SK-N-SH (cell line): ENCODE data around the gene DOCK10. TPM values are rescaled to one million over a fixed set of nuclear protein-coding genes. Genes with fewer than 3 reads are reported as not detected.

Source experiments
- CTCF ChIA-PET: fragments of 300-600, 350-600 bp; formaldehyde crosslinking; extraction: SDS; loops from one replicate; lab custom pipeline; 2021; lab: Yijun Ruan, JAX
- POLR2A ChIA-PET: fragments of 350-600 bp; sonication (Branson Sonifier 250); formaldehyde crosslinking; extraction: SDS; loops from one replicate; lab custom pipeline; 2020; ENCODE audit warnings: antibody characterized with exemption, inconsistent platforms; lab: Yijun Ruan, JAX
- DNase-seq: peaks from one replicate; pipeline ENCODE4 v3.0.0; 2012
- H2AFZ ChIP-seq: fragments of 200-600 bp; sonication (generic); 2 replicates; pipeline ENCODE4 v1.8.1; 2016; ENCODE audit warnings: antibody characterized with exemption, mild to moderate bottlenecking, low read depth
- H3F3A ChIP-seq: fragments of 200-600 bp; sonication (generic); replicated peaks from 2 replicates; pipeline ENCODE3; 2016; ENCODE audit warnings: antibody characterized with exemption, mild to moderate bottlenecking; ENCODE audit not compliant: insufficient read depth
- H3K27ac ChIP-seq, 2 experiments: fragments of 200-500 bp in 1 of 2; fragments of 200-600 bp in 1 of 2; sonication (Bioruptor generic) in 1 of 2; sonication (generic), shearing (Covaris generic) in 1 of 2; 2 replicates each; pipeline versions ENCODE4 v1.5.1 to v1.6.1; 2014 to 2016; ENCODE audit warnings: low read depth in 2 of 2, inconsistent platforms in 1 of 2, low read length in 1 of 2, mild to moderate bottlenecking in 1 of 2, mixed read lengths in 1 of 2
- H3K27me3 ChIP-seq: fragments of 200-600 bp; sonication (generic), shearing (Covaris generic); 2 replicates; pipeline ENCODE4 v1.6.1; 2016; ENCODE audit warnings: mixed run types; ENCODE audit not compliant: insufficient read depth
- H3K36me3 ChIP-seq, 2 experiments: fragments of 200-500 bp in 1 of 2; fragments of 200-600 bp in 1 of 2; sonication (Bioruptor generic) in 1 of 2; sonication (generic) in 1 of 2; replicated peaks in 1 of 2; 2 replicates each; pipeline versions ENCODE3 to v1.5.1; 2014 to 2016; ENCODE audit warnings: low read length in 1 of 2, mild to moderate bottlenecking in 1 of 2; ENCODE audit not compliant: insufficient read depth in 2 of 2, control insufficient read depth in 1 of 2
- H3K4me1 ChIP-seq, 2 experiments: fragments of 200-500 bp in 1 of 2; fragments of 200-600 bp in 1 of 2; sonication (Bioruptor generic) in 1 of 2; sonication (generic), shearing (Covaris generic) in 1 of 2; 2 replicates each; pipeline versions ENCODE4 v1.5.1 to v1.6.1; 2014 to 2016; ENCODE audit warnings: low read depth in 1 of 2, low read length in 1 of 2, mixed run types in 1 of 2; ENCODE audit not compliant: insufficient read depth in 2 of 2, control insufficient read depth in 1 of 2
- H3K4me2 ChIP-seq: fragments of 200-600 bp; sonication (generic), shearing (Covaris generic); 2 replicates; pipeline ENCODE4 v1.6.1; 2017; ENCODE audit warnings: mixed run types
- H3K4me3 ChIP-seq, 2 experiments: fragments of 200-500 bp in 1 of 2; fragments of 200-600 bp in 1 of 2; sonication (Bioruptor generic) in 1 of 2; sonication (generic), shearing (Covaris generic) in 1 of 2; 2 replicates each; pipeline versions ENCODE4 v1.5.1 to v1.8.1; 2014 to 2016; ENCODE audit warnings: low read depth in 2 of 2, inconsistent platforms in 1 of 2, low read length in 1 of 2, mild to moderate bottlenecking in 1 of 2, mixed read lengths in 1 of 2, moderate library complexity in 1 of 2
- H3K79me2 ChIP-seq: fragments of 200-600 bp; sonication (generic); 2 replicates; pipeline ENCODE4 v1.8.1; 2017; ENCODE audit warnings: mild to moderate bottlenecking; ENCODE audit not compliant: insufficient read depth
- H3K9ac ChIP-seq: fragments of 200-600 bp; sonication (generic); 2 replicates; pipeline ENCODE4 v1.6.1; 2017; ENCODE audit warnings: mixed run types
- H3K9me2 ChIP-seq: fragments of 200-600 bp; sonication (generic); 2 replicates; pipeline ENCODE4 v1.6.1; 2017; ENCODE audit warnings: mixed run types
- H3K9me3 ChIP-seq: fragments of 200-600 bp; sonication (generic); 2 replicates; pipeline ENCODE4 v1.6.1; 2017; ENCODE audit warnings: mixed run types, mild to moderate bottlenecking, moderate library complexity
- H4K20me1 ChIP-seq: fragments of 200-600 bp; sonication (generic); 2 replicates; pipeline ENCODE4 v1.6.1; 2017; ENCODE audit warnings: mild to moderate bottlenecking, mixed run types; ENCODE audit not compliant: insufficient read depth
- CHD2 ChIP-seq: fragments of 150-350 bp; IDR thresholded peaks from 2 replicates; pipeline ENCODE4 v1.6.1; 2018; ENCODE audit warnings: low read length; ENCODE audit not compliant: partially characterized antibody
- FOXJ3 ChIP-seq: sonication (generic); formaldehyde crosslinking; IDR thresholded peaks from 2 replicates; pipeline ENCODE4 v1.5.1; 2020; ENCODE audit warnings: mild to moderate bottlenecking, missing genetic modification reagents
- GATA2 ChIP-seq: sonication (generic); formaldehyde crosslinking; IDR thresholded peaks from 2 replicates; pipeline ENCODE4 v1.5.0; 2020; ENCODE audit warnings: mild to moderate bottlenecking, missing genetic modification reagents
- JUND ChIP-seq: IDR thresholded peaks from 2 replicates; pipeline ENCODE4 v1.4.0; 2012
- NRF1 ChIP-seq: IDR thresholded peaks from 2 replicates; pipeline ENCODE4 v1.6.1; 2012; ENCODE audit warnings: low read depth, mild to moderate bottlenecking, low read length
- POLR2AphosphoS5 ChIP-seq: IDR thresholded peaks from 2 replicates; pipeline ENCODE4 v1.6.1; 2012; ENCODE audit warnings: low read depth, low read length
- RAD21 ChIP-seq: IDR thresholded peaks from 2 replicates; pipeline ENCODE4 v1.6.1; 2012; ENCODE audit warnings: mild to moderate bottlenecking, low read length
- RCOR1 ChIP-seq: fragments of 150-350 bp; IDR thresholded peaks from 2 replicates; pipeline ENCODE4 v1.6.1; 2017; ENCODE audit warnings: antibody characterized with exemption, low read length
- RXRA ChIP-seq: IDR thresholded peaks from 2 replicates; pipeline ENCODE4 v1.4.0; 2012; ENCODE audit warnings: low read depth, mild to moderate bottlenecking, borderline replicate concordance
- SMC3 ChIP-seq: IDR thresholded peaks from 2 replicates; pipeline ENCODE4 v1.6.1; 2012; ENCODE audit warnings: low read depth, low read length, improper control_type of control experiment
- TAF1 ChIP-seq: IDR thresholded peaks from 2 replicates; pipeline ENCODE4 v1.6.1; 2012; ENCODE audit warnings: low read depth, mild to moderate bottlenecking, low read length, moderate library complexity, borderline replicate concordance
- WGBS: methylation state at CpG from one replicate; pipeline ENCODE4 v1.1.6; 2017; ENCODE audit warnings: low lambda C conversion rate; 5-methylcytosine and 5-hydroxymethylcytosine counted together
- polyA plus RNA-seq, 3 experiments: library from polyadenylated mRNA; depleted of rRNA; stranded (reverse); fragments of >200 nt; gene quantifications; 2 replicates each; pipeline ENCODE4 v1.2.3, GENCODE V29; 2012
- TF ChIP-seq, protein P1 (sequence below): fragments of 150-350 bp; IDR thresholded peaks from 2 replicates; pipeline ENCODE4 v1.6.1; 2017; ENCODE audit warnings: antibody characterized with exemption, low read length, low read depth, borderline replicate concordance
- TF ChIP-seq, protein P2 (sequence below): fragments of 200-600 bp; sonication (generic); IDR thresholded peaks from 2 replicates; pipeline ENCODE4 v1.6.1; 2017; ENCODE audit warnings: antibody characterized with exemption, mild to moderate bottlenecking, moderate library complexity

The DOCK10 gene
- polyA plus RNA-seq, 1 of the 3 experiments (the other 2 are of a cell fraction) = 24.1 TPM

DNA sequence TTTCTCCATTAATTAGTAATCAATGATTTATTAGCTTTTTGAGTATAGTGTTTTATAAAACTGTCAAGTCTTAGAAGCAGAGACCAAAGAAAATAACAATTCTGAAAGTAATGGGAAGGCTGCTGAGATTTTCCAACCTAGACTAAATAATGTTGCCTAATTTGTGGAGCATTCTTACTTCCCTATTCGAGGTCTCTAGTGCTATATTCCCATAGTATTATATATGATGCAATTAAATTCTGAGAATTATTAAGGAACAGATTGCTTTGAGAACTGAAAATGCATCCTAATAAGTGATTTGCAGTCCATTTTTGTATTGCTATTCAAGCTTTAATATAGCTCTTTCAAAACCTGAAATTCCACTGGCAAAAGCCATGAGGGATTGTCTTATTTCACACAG, 27.7 kb upstream of the DOCK10 start:
- CTCF ChIA-PET = interaction anchor here (0.7 kb wide), 1 partner anchor 67 kb away, joined by 3 read pairs; no protein-coding TSS in a partner anchor
- TF ChIP-seq RAD21 = no peak
- no peak for TF ChIP-seq GATA2
- no peak for TF ChIP-seq POLR2AphosphoS5
- TF ChIP-seq FOXJ3 (CRISPR knock-in tag) = no peak
- no peak for TF ChIP-seq RCOR1
- WGBS = 9% methylated on average over 1 of the region's 1 CpG

DNA sequence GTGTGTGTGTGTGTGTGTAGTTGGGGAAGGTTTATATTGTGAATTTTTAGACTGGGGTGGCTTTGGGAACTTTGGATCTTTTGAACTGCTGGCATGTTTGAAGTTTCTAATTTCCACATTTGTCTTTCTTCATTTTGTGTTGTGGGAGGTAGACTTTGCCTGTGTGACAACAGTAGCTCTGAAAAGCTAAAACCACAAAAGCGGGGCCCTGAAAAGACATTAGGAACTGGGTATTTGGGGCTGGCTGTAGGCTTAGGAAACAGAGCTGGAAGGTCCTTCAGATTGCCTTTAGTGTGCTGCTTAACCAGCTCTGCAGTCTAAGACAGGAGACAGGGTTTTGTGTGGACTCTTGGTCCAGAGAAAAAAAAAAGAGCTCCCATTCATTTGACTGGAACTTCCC, 27.2 kb upstream of the DOCK10 start:
- POLR2A ChIA-PET = no interaction called here
- CTCF ChIA-PET = interaction anchor here (0.7 kb wide), 1 partner anchor 67 kb away, joined by 3 read pairs; no protein-coding TSS in a partner anchor
- H3K27me3 ChIP-seq = no peaks in the 10 kb centered on the region

More for the DNA sequence above, 27.7 kb upstream of the DOCK10 start:
- no peak overlapping the region for H3K27ac ChIP-seq
- H3K79me2 ChIP-seq = no peaks in the 10 kb centered on the region
- POLR2A ChIA-PET = no interaction called here
- no peak overlapping the region for H3K4me3 ChIP-seq
- peaks cover 0 to 1% of the 10 kb centered on the region in 2 experiments; a peak in 1 of 4 replicates for H3K4me1 ChIP-seq
- H4K20me1 ChIP-seq = no peaks in the 10 kb centered on the region
- no peak overlapping the region for H3K9ac ChIP-seq
- no peaks in the 10 kb centered on the region for H3K9me3 ChIP-seq
- H3K36me3 ChIP-seq = no peaks in the 10 kb centered on the region
- H3F3A ChIP-seq = no peaks in the 10 kb centered on the region
- H3K9me2 ChIP-seq = no peaks in the 10 kb centered on the region
- no peaks in the 10 kb centered on the region for H3K27me3 ChIP-seq
- no peak overlapping the region for H3K4me2 ChIP-seq
- H2AFZ ChIP-seq = no peak overlapping the region
- DNase-seq = no peak

DNA sequence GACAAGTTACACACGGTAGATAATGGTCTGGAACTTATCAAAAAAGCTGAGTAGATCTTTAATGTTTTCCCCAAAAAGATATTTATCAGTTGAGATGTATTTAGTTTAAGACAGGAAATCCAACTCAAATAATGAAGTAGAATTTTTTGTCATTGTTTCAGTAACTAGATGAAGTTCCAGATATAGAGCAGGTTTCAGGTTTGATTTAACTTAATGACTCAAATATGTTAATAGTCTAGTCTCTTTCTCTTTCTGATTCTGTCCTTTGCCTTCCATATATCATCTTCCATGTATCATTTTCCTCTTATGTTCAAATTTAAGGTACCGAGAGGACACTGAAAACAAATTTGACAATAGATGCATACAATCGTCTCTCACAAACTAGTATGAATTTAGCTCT, 23.6 kb upstream of the DOCK10 start:
- no peak overlapping the region for H3K9ac ChIP-seq
- H3K9me3 ChIP-seq = no peaks in the 10 kb centered on the region
- H3K4me3 ChIP-seq = no peak overlapping the region
- CTCF ChIA-PET = no interaction called here
- H2AFZ ChIP-seq = no peak overlapping the region
- no peaks in the 10 kb centered on the region for H3K36me3 ChIP-seq
- H3F3A ChIP-seq = no peaks in the 10 kb centered on the region
- no peaks in the 10 kb centered on the region for H3K79me2 ChIP-seq
- H3K4me1 ChIP-seq = no peaks in the 10 kb centered on the region
- TF ChIP-seq, protein P1, sequence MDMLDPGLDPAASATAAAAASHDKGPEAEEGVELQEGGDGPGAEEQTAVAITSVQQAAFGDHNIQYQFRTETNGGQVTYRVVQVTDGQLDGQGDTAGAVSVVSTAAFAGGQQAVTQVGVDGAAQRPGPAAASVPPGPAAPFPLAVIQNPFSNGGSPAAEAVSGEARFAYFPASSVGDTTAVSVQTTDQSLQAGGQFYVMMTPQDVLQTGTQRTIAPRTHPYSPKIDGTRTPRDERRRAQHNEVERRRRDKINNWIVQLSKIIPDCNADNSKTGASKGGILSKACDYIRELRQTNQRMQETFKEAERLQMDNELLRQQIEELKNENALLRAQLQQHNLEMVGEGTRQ = no peak
- H3K9me2 ChIP-seq = 0 out of 2 replicates have a peak, but pooled peaks cover 5% of the 10 kb centered on the region
- no peak overlapping the region for H3K4me2 ChIP-seq
- H3K27me3 ChIP-seq = no peaks in the 10 kb centered on the region
- no peaks in the 10 kb centered on the region for H4K20me1 ChIP-seq
- H3K27ac ChIP-seq = no peak overlapping the region
- POLR2A ChIA-PET = no interaction called here
- no peak for DNase-seq
- 60% methylated on average over 3 of the region's 3 CpGs for WGBS

More for the DNA sequence above, 27.2 kb upstream of the DOCK10 start:
- Histone ChIP-seq H3K9ac (no peak overlapping the region), H3K9me2 (no peaks in the 10 kb centered on the region), H4K20me1 (no peaks in the 10 kb centered on the region), H3K79me2 (no peaks in the 10 kb centered on the region), H3K36me3 (no peaks in the 10 kb centered on the region), H2AFZ (no peak overlapping the region), H3K27ac (no peak overlapping the region), H3K4me3 (no peak overlapping the region), H3K4me1 (no peaks in the 10 kb centered on the region), H3F3A (no peaks in the 10 kb centered on the region), H3K9me3 (no peaks in the 10 kb centered on the region), H3K4me2 (no peak overlapping the region)
- TF ChIP-seq SMC3 (no peak), NRF1 (no peak), CHD2 (no peak), JUND (no peak), TAF1 (no peak), RXRA (no peak)
- TF ChIP-seq, protein P2, sequence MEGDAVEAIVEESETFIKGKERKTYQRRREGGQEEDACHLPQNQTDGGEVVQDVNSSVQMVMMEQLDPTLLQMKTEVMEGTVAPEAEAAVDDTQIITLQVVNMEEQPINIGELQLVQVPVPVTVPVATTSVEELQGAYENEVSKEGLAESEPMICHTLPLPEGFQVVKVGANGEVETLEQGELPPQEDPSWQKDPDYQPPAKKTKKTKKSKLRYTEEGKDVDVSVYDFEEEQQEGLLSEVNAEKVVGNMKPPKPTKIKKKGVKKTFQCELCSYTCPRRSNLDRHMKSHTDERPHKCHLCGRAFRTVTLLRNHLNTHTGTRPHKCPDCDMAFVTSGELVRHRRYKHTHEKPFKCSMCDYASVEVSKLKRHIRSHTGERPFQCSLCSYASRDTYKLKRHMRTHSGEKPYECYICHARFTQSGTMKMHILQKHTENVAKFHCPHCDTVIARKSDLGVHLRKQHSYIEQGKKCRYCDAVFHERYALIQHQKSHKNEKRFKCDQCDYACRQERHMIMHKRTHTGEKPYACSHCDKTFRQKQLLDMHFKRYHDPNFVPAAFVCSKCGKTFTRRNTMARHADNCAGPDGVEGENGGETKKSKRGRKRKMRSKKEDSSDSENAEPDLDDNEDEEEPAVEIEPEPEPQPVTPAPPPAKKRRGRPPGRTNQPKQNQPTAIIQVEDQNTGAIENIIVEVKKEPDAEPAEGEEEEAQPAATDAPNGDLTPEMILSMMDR = no peak
- WGBS = 89% methylated on average over 1 of the region's 1 CpG
- no peak for DNase-seq
